Measurements from ENCODE around the gene MYO5C. TPM values are rescaled to one million over a fixed set of nuclear protein-coding genes. Genes with fewer than 3 reads are reported as not detected.

MYO5C gene
- total and polyA plus RNA-seq, 2 of the 8 experiments (the other 6 are each of a cell fraction or from before 2014, with no cell fraction given): 8.2 to 26.7 TPM

DNA sequence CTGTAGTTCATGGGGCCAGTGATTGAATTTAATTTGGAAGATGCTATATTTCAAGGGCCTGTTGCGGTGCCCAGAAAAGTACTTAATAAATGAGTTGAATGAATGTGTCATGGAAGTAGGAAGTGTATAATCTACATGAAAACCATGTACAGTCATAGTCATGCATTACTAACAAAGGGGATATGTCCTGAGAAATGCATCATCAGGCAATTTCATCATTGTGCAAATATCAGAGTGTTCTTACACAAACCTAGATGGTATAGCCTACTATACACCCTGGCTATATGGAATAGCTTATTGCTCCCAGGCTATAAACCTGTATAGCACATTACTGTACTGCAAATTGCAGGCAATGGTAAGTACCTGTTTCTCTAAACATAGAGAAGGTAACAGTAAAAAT is 10.7 kb upstream of the MYO5C start (continued):
- no peak for TF ChIP-seq SUZ12 (IDR thresholded peaks at IDR 0.05; ENCODE audit: low read length)
- TF ChIP-seq CHD1 (IDR thresholded peaks at IDR 0.05; ENCODE audit: low read depth, low read length): no peak

Data from H1 (cell line).